Mucosa of stomach (tissue), 1 donor: Measurements from ENCODE around the gene CEP78.
"Not testable (repeated sequence)": the region's sequence is repeated elsewhere in the genome, so short reads cannot be mapped to it uniquely, and the experiment has no call there.

Experiments
- H3K27me3 ChIP-seq: one replicate; pipeline ENCODE4 v1.7.0; 2013; ENCODE audit warnings: mild to moderate bottlenecking, low read length; ENCODE audit not compliant: control insufficient read depth, insufficient read depth
- H3K36me3 ChIP-seq: one replicate; pipeline ENCODE4 v1.7.0; 2013; ENCODE audit warnings: low read length; ENCODE audit not compliant: control insufficient read depth, insufficient read depth
- H3K4me1 ChIP-seq: one replicate; pipeline ENCODE4 v1.7.0; 2013; ENCODE audit warnings: mild to moderate bottlenecking, low read length; ENCODE audit not compliant: control insufficient read depth, insufficient read depth
- H3K4me3 ChIP-seq: one replicate; pipeline ENCODE4 v1.7.0; 2013; ENCODE audit warnings: low read length
- H3K9ac ChIP-seq: one replicate; pipeline ENCODE4 v1.7.0; 2013; ENCODE audit warnings: mild to moderate bottlenecking, low read length, moderate library complexity
- H3K9me3 ChIP-seq: one replicate; pipeline ENCODE4 v1.7.0; 2013; ENCODE audit warnings: mild to moderate bottlenecking, low read length, moderate library complexity; ENCODE audit not compliant: control insufficient read depth
- donor health status: Pancreatic carcinoma.

Gene CEP78, protein sequence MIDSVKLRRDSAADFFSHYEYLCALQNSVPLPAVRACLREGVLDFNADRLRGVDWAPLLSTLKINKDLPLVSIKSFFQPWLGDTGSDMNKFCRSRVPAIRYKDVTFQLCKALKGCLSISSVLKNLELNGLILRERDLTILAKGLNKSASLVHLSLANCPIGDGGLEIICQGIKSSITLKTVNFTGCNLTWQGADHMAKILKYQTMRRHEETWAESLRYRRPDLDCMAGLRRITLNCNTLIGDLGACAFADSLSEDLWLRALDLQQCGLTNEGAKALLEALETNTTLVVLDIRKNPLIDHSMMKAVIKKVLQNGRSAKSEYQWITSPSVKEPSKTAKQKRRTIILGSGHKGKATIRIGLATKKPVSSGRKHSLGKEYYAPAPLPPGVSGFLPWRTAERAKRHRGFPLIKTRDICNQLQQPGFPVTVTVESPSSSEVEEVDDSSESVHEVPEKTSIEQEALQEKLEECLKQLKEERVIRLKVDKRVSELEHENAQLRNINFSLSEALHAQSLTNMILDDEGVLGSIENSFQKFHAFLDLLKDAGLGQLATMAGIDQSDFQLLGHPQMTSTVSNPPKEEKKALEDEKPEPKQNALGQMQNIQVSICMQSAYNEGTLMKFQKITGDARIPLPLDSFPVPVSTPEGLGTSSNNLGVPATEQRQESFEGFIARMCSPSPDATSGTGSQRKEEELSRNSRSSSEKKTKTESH

DNA sequence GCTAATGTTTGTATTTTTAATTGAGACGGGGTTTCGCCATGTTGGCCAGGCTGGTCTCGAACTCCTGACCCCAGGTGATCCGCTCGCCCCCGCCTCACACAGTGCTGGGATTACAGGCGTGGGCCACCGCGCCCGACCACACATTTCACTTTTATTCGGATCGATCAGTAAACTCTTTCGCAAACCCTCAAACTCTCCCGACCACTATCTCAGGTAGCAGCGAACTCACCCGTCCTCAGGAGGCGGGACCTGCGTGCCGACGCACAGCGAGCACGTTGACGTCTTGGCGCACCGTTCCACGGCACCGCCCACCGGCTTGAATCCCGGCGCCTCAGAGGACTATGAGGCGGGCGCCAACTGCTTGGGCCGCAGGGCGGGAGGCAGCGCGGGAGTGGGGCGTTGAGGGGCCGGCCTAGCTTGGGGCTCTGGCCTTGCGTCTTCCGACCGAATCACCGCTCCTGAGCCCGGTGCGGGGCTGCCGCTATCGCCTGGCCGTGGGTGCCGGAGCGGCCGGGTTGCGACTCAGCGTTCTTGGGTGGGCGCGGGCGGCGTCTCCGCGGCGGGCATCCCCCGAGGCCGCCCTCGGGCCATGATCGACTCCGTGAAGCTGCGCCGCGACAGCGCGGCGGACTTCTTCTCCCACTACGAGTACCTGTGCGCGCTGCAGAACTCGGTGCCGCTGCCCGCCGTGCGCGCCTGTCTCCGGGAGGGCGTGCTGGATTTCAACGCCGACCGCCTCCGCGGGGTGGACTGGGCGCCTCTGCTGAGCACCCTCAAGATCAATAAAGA, at the start of gene CEP78:
Gene CEP78 (plus strand): TSS at position 314 of the 789 bp plus-strand sequence. CDS start 276 bp downstream, at position 590.
- Histone ChIP-seq H3K27me3 (no peaks in the 10 kb centered on the region), H3K4me3 (peak within 1 kb of the TSS; percentile 69), H3K4me1 (no peaks in the 10 kb centered on the region), H3K36me3 (no peaks in the 10 kb centered on the region), H3K9me3 (no peaks in the 10 kb centered on the region), H3K9ac (peak within 1 kb of the TSS; percentile 84)

DNA sequence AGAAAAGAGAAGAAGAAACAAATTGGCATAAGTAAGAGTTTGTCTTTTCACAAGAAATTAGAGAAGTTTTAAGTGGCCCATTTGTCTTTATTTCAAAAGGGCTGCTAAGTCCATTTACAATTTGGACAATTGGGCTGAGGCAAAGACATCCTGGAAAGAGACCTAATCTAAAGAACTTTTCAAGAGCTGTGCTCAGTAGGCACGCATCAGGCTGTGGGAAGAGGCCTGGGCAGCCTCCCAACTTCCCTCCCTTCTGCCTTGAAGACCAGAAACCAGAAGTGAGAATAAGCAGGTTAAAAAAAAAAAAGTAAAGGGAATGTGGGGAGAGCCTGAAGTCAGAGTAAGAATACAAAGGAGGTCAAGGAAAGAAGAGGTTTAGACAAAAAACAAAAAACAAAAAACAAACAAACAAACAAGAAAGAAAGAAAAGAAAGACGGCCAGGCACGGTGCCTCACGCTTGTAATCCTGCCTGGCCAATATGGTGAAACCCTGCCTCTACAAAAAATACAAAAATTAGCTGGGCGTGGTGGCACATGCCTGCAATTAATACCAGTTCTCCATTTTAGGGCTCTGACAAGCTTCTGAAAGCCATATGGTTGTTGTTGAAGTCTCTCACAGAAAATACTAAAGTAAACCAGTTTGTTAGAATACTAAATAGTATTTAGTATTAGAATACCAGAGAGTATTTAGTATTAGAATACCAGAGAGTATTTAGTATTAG, 48.0 kb upstream of the CEP78 start:
- H3K4me3 ChIP-seq: no peak overlapping the region
- no peaks in the 10 kb centered on the region for H3K9me3 ChIP-seq
- no peaks in the 10 kb centered on the region for H3K4me1 ChIP-seq
- no peaks in the 10 kb centered on the region for H3K36me3 ChIP-seq
- H3K27me3 ChIP-seq: no peaks in the 10 kb centered on the region
- no peak overlapping the region for H3K9ac ChIP-seq

DNA sequence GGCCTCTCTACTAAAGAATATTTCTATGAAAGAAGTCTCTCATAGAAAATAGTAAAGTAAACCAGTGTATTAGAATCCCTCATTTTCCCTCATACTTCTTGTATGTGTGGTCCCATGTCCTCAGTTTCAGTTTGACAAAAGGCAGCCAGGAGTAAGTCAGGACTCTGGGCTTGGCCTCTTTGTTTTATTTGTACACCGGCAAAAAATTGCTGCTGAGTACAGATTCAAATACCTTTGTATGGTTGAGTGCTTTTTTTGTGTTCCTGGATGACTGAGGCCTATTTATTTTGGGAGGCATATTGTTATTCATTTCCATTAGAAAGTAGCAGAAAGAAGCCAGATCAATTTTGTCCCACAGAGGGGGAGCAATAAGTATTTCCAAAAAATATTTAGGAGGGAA, 47.3 kb upstream of the CEP78 start:
- H3K36me3 ChIP-seq: no peaks in the 10 kb centered on the region
- H3K9me3 ChIP-seq: no peaks in the 10 kb centered on the region
- no peak overlapping the region for H3K4me3 ChIP-seq
- H3K27me3 ChIP-seq: no peaks in the 10 kb centered on the region
- no peak overlapping the region for H3K9ac ChIP-seq
- H3K4me1 ChIP-seq: no peaks in the 10 kb centered on the region

DNA sequence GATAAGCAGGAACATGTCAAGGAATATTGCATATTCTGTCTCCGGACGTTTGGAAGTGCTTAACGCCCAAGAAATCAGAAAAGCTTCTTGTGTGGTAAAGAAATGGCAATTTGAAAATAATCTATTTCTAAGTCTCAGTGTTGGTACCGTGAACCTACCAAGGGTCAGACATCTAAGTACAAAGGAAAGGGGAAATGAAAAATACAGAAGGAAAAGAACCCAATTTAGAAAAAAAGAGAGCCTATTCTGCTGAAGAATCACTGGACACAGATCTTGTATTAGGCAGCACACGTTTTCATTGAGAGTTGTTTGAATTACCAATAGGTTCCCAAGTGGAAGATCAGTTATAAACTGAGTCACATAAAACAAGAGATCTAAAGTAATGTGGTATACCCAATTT, 46.9 kb upstream of the CEP78 start:
- H3K36me3 ChIP-seq: no peaks in the 10 kb centered on the region
- no peaks in the 10 kb centered on the region for H3K4me1 ChIP-seq
- H3K27me3 ChIP-seq: no peaks in the 10 kb centered on the region
- H3K9me3 ChIP-seq: no peaks in the 10 kb centered on the region
- H3K9ac ChIP-seq: no peak overlapping the region
- H3K4me3 ChIP-seq: no peak overlapping the region

DNA sequence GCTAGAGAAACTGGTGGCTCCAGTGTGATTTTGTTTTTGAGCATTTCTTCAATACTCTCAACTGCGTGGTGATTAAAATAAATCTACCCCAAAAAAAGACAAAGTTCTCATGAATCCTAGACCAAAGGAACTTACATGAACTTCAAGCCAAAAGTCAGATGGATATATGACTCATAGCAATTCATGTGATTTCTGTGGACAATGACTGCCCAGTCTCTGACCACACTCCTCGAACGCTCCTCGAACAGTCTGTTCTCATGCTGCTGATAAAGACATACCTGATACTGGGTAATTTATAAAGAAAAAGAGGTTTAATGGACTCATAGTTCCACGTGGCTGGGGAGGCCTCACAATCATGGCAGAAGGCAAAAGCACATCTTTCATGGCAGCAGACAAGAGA, 46.4 kb upstream of the CEP78 start:
- H3K4me1 ChIP-seq: no peaks in the 10 kb centered on the region

DNA sequence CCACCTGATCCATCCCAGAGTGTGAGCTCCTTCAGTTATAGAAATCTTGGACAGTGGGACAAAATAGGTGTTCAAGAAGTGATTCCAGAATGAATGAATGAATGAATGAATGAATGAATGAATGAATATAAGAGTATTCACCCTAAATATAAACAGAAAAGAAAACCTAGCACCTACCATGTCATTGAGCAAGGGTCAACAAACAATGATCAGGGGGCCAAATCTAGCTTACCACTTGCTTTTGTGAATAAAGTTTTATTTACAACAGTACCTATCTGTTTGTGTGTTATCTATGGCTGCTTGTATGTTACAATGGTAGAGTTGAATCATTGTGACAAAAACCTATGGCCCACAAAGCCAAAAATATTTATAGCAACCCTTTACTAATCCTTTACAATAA, 43.9 kb upstream of the CEP78 start:
- Histone ChIP-seq H3K36me3 (no peaks in the 10 kb centered on the region), H3K9ac (no peak overlapping the region), H3K4me3 (no peak overlapping the region), H3K9me3 (no peaks in the 10 kb centered on the region), H3K27me3 (no peaks in the 10 kb centered on the region), H3K4me1 (no peaks in the 10 kb centered on the region)

More for the DNA sequence above, 46.4 kb upstream of the CEP78 start:
- Histone ChIP-seq H3K27me3 (no peaks in the 10 kb centered on the region), H3K36me3 (no peaks in the 10 kb centered on the region), H3K9ac (no peak overlapping the region), H3K4me3 (no peak overlapping the region), H3K9me3 (no peaks in the 10 kb centered on the region)

DNA sequence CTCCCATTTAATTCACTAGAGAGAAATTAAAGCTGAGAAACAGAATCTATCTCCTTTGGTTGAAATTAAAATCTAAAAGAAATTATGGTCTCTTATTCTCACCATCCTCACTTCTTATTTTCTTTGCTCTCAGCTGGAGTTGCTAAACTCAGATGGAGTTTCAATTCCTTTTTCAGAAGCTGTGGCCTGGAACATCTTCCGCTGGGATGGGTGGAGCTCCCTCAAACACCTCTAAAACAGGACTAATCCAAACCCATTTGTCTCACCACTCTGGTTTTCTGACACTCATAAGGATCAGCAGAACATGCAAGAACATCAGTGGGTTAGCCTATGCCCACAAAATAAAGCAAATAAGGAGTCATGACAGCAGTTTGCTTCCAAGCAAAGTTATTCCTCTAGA, 39.6 kb upstream of the CEP78 start:
- H3K27me3 ChIP-seq: no peaks in the 10 kb centered on the region
- no peaks in the 10 kb centered on the region for H3K9me3 ChIP-seq
- H3K4me3 ChIP-seq: no peak overlapping the region
- no peaks in the 10 kb centered on the region for H3K36me3 ChIP-seq
- H3K4me1 ChIP-seq: peaks cover 3% of the 10 kb centered on the region
- no peak overlapping the region for H3K9ac ChIP-seq

DNA sequence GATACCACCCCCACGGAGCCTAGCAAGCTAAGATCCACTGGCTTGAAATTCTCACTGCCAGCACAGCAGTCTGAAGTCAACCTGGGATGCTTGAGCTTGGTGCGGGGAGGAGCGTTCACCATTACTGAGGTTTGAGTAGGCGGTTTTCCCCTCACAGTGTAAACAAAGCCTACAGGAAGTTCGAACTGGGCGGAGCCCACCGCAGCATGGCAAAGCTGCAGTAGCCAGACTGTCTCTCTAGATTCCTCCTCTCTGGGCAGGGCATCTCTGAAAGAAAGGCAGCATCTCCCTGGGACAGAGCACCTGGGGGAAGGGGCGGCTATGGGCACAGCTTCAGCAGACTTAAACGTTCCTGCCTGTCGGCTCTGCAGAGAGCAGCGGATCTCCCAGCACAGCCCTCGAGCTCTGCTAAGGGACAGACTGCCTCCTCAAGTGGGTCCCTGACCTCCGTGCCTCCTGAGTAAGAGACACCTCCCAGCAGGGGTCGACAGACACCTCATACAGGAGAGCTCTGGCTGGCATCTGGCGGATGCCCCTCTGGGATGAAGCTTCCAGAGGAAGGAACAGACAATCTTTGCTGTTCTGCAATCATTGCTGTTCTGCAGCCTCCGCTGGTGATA, 34.6 kb upstream of the CEP78 start:
- not testable (repeated sequence) for H3K9ac ChIP-seq, H3K9me3 ChIP-seq, H3K4me1 ChIP-seq, H3K36me3 ChIP-seq, H3K4me3 ChIP-seq, H3K27me3 ChIP-seq

DNA sequence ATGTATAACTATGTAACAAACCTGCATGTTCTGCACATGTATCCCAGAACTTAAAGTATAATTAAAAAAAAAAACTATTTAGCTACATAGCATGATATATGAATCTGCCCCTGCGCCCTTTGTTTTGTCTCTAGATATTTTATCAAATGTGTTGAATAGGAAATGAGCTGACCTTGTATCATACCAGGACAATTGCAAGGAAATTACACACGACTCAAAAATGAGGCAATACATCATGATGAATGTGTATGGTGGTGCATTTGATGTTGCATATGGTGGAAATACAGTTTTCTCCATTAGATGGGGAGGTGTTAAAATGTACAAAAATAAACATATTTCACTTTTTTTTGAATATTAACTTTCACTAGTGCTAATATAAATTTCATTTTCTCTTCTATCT, 28.6 kb upstream of the CEP78 start:
- Histone ChIP-seq H3K9ac (no peak overlapping the region), H3K36me3 (no peaks in the 10 kb centered on the region), H3K4me1 (no peaks in the 10 kb centered on the region)

DNA sequence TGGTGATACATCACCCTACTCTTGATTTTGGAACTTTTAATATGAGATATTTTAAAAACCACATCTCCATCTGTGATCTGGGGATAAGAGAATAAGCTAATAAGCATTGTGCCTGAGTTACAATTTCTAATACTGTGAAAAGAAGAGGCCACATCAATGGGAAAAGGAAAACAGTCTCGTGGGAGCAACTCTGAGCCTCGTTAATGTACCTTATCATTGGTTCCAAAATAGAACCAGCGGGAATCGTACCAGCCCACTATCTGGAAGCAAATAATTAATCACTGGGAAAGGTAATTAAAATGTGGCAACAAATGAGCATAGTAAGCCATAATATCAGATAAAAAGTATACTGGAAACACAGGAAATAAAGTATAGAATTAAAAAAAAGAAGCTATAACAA, 28.0 kb upstream of the CEP78 start:
- no peaks in the 10 kb centered on the region for H3K4me1 ChIP-seq
- H3K4me3 ChIP-seq: no peak overlapping the region
- H3K27me3 ChIP-seq: no peaks in the 10 kb centered on the region

More for the DNA sequence above, 28.6 kb upstream of the CEP78 start:
- no peaks in the 10 kb centered on the region for H3K9me3 ChIP-seq
- H3K27me3 ChIP-seq: no peaks in the 10 kb centered on the region
- no peak overlapping the region for H3K4me3 ChIP-seq

DNA sequence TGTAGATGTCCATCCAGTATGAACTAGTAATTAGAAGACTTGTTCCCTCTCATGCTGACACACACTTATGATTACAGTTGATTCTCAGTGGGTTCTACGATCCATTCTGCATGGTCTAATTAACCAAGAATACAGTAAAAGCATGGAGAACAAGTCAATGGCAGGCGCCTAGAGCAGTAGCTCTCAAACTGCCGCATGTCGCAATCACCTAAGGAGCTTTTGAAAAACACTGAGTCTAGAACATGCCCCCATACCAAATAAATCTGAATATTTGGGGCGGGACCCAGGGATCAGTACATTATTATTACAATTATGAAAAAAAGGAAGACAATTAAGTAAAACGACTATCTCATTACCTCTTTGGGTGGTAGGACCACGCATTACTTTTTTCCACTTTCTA, 26.7 kb upstream of the CEP78 start:
- no peaks in the 10 kb centered on the region for H3K4me1 ChIP-seq
- H3K27me3 ChIP-seq: no peaks in the 10 kb centered on the region
- H3K4me3 ChIP-seq: no peak overlapping the region
- no peaks in the 10 kb centered on the region for H3K36me3 ChIP-seq
- H3K9ac ChIP-seq: no peak overlapping the region
- H3K9me3 ChIP-seq: no peaks in the 10 kb centered on the region

More for the DNA sequence above, 28.0 kb upstream of the CEP78 start:
- Histone ChIP-seq H3K36me3 (no peaks in the 10 kb centered on the region), H3K9me3 (no peaks in the 10 kb centered on the region), H3K9ac (no peak overlapping the region)
